BJ (cell line): ENCODE measurements around the gene KIAA0319L. TPM values are rescaled to one million over a fixed set of nuclear protein-coding genes. Genes with fewer than 3 reads are reported as not detected.

Source experiments
- CTCF ChIA-PET: fragments of 350-600 bp; formaldehyde crosslinking; extraction: SDS; loops from one replicate; lab custom pipeline; 2021; ENCODE audit warnings: antibody characterized with exemption, inconsistent platforms; lab: Yijun Ruan, JAX
- POLR2A ChIA-PET: fragments of 300-600 bp; sonication (Branson Sonifier 250); formaldehyde crosslinking; extraction: SDS; loops from one replicate; lab custom pipeline; 2021; ENCODE audit warnings: antibody characterized with exemption; lab: Charles Lee
- DNase-seq: peaks from one replicate; pipeline ENCODE4 v3.0.0-alpha.2; 2011; ENCODE audit warnings: low read depth
- H3K27me3 ChIP-seq: 2 replicates; pipeline ENCODE4 v1.6.0; 2011; ENCODE audit warnings: low read length; ENCODE audit not compliant: control insufficient read depth, insufficient read depth
- H3K36me3 ChIP-seq: 2 replicates; pipeline ENCODE4 v1.5.1; 2011; ENCODE audit warnings: low read length; ENCODE audit not compliant: control insufficient read depth, insufficient read depth
- H3K4me3 ChIP-seq: 2 replicates; pipeline ENCODE4 v1.5.1; 2011; ENCODE audit warnings: low read depth, mild to moderate bottlenecking, control low read depth, low read length
- CTCF ChIP-seq: IDR thresholded peaks from 2 replicates; pipeline ENCODE4 v1.5.1; 2011; ENCODE audit warnings: low read depth, mild to moderate bottlenecking, control low read depth, inconsistent platforms, low read length, moderate library complexity; ENCODE audit not compliant: insufficient read depth
- polyA plus RNA-seq: library from polyadenylated mRNA; depleted of rRNA; stranded (reverse); fragments of >200 nt; gene quantifications from 2 replicates; pipeline ENCODE4 v1.2.3, GENCODE V29; 2011

The KIAA0319L gene
- polyA plus RNA-seq, 1 experiment: 36.3 TPM

- Histone ChIP-seq H3K27me3 (no peaks in the 10 kb centered on the region), H3K36me3 (no peaks in the 10 kb centered on the region; the same call in none of the 2 replicates), H3K4me3 (no peak overlapping the region)
- no peak for TF ChIP-seq CTCF
- ChIA-PET CTCF (interaction anchor here (1.3 kb wide), 1 partner anchor 95 kb away, joined by 3 read pairs; no protein-coding TSS in a partner anchor), POLR2A (no interaction called here)
- DNase-seq: no peak
Observed at GRCh38 chr1:35546614-35547013, 10.6 kb downstream of the KIAA0319L start.

- no peak for DNase-seq
- ChIA-PET CTCF (no interaction called here), POLR2A (no interaction called here)
- no peaks in the 10 kb centered on the region for H3K27me3 ChIP-seq
- H3K36me3 ChIP-seq: no peaks in the 10 kb centered on the region; the same call in 1 of the 2 replicates
- H3K4me3 ChIP-seq: no peak overlapping the region
- TF ChIP-seq CTCF: peak; percentile 14; the same call in 1 of the 2 replicates
Observed at GRCh38 chr1:35544976-35545375, 12.2 kb downstream of the KIAA0319L start.

GRCh38 chr1:35539824-35540261 lies 17.4 kb downstream of the KIAA0319L start:
- no peak for DNase-seq
- H3K36me3 ChIP-seq: no peaks in the 10 kb centered on the region
- ChIA-PET CTCF (interaction anchor here (1.0 to 3.9 kb wide), 2 partner anchors 18 to 89 kb away, joined by 5 to 13 read pairs; partner anchors contain the start of genes KIAA0319L and NCDN), POLR2A (no interaction called here)
- TF ChIP-seq CTCF: no peak
- no peak overlapping the region for H3K4me3 ChIP-seq
- H3K27me3 ChIP-seq: no peaks in the 10 kb centered on the region

GRCh38 chr1:35539073-35539823 lies 18.0 kb downstream of the KIAA0319L start:
- Histone ChIP-seq H3K36me3 (no peaks in the 10 kb centered on the region), H3K4me3 (no peak overlapping the region), H3K27me3 (no peaks in the 10 kb centered on the region)
- ChIA-PET POLR2A (no interaction called here), CTCF (interaction anchor here (1.0 to 3.9 kb wide), 3 partner anchors 18 to 88 kb away, joined by 4 to 13 read pairs (median 5); partner anchors contain the start of genes KIAA0319L and NCDN)
- TF ChIP-seq CTCF: no peak
- no peak for DNase-seq

- ChIA-PET CTCF (interaction anchor here (3.9 kb wide), 1 partner anchor 86 kb away, joined by 13 read pairs; no protein-coding TSS in a partner anchor), POLR2A (interaction anchor here (0.6 kb wide), 1 partner anchor 32 kb away, joined by 14 read pairs; no protein-coding TSS in a partner anchor)
- no peak for TF ChIP-seq CTCF
- no peak overlapping the region for H3K4me3 ChIP-seq
- DNase-seq: no peak
- no peaks in the 10 kb centered on the region for H3K36me3 ChIP-seq
- no peaks in the 10 kb centered on the region for H3K27me3 ChIP-seq
Observed at GRCh38 chr1:35537806-35538205, 19.4 kb downstream of the KIAA0319L start.
